Coronary artery (tissue), 2 donors: ENCODE data around the gene GRID1.

Experiments used
- DNase-seq: peaks from one replicate; pipeline ENCODE4 v3.0.0-alpha.2; 2017; ENCODE audit warnings: low spot score
- H3K27ac ChIP-seq, 2 donors: fragments of 200-600 bp; sonication (generic); one replicate each; pipeline ENCODE4 v1.5.1; 2016 to 2019
- H3K4me3 ChIP-seq: fragments of 200-600 bp; sonication (generic); 2 replicates; pipeline ENCODE4 v1.5.1; 2016; ENCODE audit warnings: mild to moderate bottlenecking, moderate library complexity
- TF ChIP-seq, protein P1 (sequence below): fragments of 200-600 bp; sonication (generic); IDR thresholded peaks from one replicate; pipeline ENCODE4 v1.5.1; 2019; ENCODE audit warnings: antibody characterized with exemption

The GRID1 gene

DNA sequence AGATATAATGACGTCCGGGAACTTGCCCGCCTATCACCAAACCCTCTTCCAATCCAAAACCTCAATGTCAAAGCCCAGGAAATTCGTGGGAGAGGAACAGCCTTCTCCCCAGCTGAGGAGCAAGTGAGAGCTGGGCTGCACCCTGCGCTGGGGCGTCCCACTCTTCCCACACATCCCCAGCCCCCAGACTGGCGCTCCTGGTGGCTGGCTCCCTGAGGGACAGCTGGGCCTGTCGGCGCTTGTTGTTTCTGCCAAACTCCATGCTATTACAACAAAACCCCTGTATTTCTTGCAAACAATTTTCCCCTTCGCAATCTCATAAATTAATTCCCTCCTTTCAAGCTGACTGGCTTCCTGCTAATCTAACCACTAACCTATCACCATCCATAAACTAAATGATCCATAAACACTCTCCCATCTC lies 53.0 kb downstream of the GRID1 start:
- TF ChIP-seq, protein P1, sequence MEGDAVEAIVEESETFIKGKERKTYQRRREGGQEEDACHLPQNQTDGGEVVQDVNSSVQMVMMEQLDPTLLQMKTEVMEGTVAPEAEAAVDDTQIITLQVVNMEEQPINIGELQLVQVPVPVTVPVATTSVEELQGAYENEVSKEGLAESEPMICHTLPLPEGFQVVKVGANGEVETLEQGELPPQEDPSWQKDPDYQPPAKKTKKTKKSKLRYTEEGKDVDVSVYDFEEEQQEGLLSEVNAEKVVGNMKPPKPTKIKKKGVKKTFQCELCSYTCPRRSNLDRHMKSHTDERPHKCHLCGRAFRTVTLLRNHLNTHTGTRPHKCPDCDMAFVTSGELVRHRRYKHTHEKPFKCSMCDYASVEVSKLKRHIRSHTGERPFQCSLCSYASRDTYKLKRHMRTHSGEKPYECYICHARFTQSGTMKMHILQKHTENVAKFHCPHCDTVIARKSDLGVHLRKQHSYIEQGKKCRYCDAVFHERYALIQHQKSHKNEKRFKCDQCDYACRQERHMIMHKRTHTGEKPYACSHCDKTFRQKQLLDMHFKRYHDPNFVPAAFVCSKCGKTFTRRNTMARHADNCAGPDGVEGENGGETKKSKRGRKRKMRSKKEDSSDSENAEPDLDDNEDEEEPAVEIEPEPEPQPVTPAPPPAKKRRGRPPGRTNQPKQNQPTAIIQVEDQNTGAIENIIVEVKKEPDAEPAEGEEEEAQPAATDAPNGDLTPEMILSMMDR: no peak
- H3K27ac ChIP-seq: no peak overlapping the region
- no peak for DNase-seq
- H3K4me3 ChIP-seq: no peak overlapping the region

DNA sequence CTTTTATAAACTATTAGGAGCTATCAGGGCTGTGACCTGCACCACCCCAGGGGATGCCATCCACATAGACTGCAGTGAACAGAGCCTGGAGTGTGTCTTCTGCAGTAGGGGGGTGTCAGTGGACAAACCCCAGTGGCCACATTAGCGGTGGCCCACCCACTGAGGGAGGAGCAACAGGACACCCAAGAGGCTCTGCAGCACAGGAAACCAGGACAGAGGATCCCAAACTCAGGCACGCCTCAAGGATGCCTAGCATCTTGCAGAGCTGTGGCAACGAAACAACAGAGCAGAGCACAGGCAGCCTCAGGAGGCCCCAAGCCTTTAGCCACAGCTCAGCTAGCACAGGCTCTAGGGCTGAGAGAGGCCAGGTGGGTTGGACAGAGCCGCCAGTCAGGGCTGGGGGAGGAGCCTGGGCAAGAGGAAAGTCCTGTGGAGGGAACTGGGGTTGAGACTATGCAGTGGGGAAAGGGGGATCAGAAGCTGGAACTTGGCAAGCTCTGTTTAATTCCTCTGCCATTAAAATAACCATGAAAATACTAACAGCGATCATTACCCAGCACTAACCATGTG lies 53.8 kb downstream of the GRID1 start:
- no peak for DNase-seq
- no peak overlapping the region for H3K27ac ChIP-seq
- no peak overlapping the region for H3K4me3 ChIP-seq
- TF ChIP-seq, protein P1: no peak

DNA sequence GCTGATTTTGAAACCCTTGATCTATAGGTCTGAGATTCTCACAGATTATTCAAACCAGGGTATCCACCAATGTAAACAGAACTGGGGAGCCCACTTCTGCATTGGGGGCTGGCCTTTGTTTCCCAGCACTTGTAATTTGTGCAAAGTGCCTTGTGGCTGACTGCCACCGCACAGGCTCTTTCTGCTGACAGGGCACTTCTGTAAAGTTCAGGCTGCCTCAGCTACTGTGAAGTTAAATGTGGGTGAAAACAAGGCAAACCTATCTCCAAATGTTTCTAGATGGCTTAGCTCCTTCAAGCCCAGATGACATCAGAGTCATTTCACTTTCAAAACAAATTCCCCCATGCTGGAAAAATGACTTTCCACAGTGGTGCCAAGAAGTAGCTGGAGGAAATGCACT lies 54.7 kb downstream of the GRID1 start:
- Histone ChIP-seq H3K27ac (no peak overlapping the region), H3K4me3 (no peak overlapping the region)
- TF ChIP-seq, protein P1: no peak
- DNase-seq: no peak

DNA sequence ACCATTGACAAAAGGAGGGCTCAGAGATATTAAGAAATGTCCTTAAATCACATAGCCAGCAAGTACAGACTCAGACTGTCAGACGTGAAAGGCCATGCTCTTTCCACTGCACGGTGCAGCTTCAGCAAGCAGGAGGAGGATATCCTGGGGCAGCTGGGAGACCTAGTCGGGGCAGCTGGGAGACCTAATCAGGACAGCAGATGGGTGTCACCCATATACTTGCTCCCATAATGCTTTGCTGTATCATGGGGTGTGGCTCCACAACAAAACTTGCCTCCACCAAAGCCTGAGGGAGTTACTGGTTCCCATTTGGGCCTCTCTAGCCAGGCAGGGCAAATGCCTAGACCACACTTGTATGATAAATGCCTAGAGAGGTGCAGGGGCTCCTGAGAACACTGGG lies 55.4 kb downstream of the GRID1 start:
- TF ChIP-seq, protein P1: no peak
- no peak for DNase-seq
- H3K27ac ChIP-seq: no peak overlapping the region
- no peak overlapping the region for H3K4me3 ChIP-seq

DNA sequence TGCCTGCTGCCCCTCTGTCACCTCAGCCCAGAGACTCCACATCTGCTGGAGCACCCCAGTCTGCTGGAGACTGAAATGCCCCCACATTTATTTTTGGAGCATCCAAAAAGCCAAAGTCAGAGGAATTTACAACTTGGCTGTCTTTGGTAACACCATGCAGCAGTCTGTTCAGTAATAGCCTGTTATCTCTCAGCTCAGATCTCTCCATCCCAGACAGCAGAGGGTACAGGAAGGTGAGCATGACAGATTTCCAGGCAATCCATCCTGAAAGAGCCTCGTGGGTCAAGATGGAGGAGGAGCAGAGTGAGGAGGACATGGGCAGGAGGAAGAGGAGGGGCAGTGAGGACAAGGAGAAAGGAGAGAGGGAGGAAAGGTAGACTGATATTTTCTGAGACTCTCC lies 55.9 kb downstream of the GRID1 start:
- TF ChIP-seq, protein P1: no peak
- no peak overlapping the region for H3K4me3 ChIP-seq
- no peak overlapping the region for H3K27ac ChIP-seq
- no peak for DNase-seq

DNA sequence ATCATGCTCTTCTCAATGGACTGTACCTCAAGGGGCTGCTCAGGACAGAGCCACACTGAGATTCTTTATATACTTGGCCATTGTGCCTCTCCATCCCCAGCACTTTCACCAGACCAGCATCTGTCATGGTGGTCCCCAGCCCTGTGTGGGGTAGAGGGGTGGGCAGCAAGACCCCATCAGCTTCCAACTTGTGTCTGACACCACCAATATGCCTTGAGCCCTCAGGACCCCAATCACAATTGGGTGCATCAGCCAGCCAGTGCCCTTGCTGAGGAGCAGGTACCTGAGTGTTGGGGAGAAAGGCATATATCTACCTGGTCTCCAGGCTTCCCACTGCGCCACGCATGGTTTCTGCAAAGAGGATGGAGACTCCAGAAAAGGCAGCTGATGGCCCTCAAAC lies 56.3 kb downstream of the GRID1 start:
- Histone ChIP-seq H3K27ac (no peak overlapping the region), H3K4me3 (no peak overlapping the region)
- no peak for DNase-seq
- TF ChIP-seq, protein P1: no peak

DNA sequence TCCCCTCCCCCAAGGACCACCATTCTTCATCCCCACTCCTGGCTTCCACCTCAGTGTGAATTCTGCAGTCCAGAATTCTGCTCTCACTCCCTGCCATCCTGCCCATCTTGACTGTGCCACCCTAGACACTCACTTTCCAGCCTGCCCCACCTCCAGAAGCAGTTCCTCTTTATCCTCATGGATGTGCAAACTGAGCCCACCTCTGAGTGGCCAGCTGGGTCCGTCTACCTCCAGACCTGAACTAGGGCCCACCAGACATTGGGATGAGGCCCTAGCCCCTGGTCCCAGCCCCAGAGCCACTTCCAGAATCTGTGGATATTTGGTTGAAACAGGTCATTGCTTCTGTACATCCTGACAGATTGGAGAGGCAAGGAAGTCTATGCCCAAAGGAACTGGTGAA lies 58.5 kb downstream of the GRID1 start:
- TF ChIP-seq, protein P1: no peak
- no peak for DNase-seq

More for the DNA sequence above, 58.5 kb downstream of the GRID1 start:
- Histone ChIP-seq H3K4me3 (no peak overlapping the region), H3K27ac (no peak overlapping the region)
